Prostate gland (tissue), 2 donors: ENCODE measurements around the gene FHOD1. TPM values are rescaled to one million over a fixed set of nuclear protein-coding genes. Genes with fewer than 3 reads are reported as not detected.
A peak's percentile ranks its signal among the peaks of the same experiment; 100 is the strongest.

Source experiments
- DNase-seq: peaks from one replicate; pipeline ENCODE4 v3.0.0-alpha.2; 2019; ENCODE audit warnings: low spot score
- H3K27ac ChIP-seq, 2 donors: fragments of 200-600 bp; sonication (generic); 2 replicates each; pipeline ENCODE4 v1.5.1; 2017 to 2019
- H3K27me3 ChIP-seq: fragments of 200-600 bp; sonication (generic); replicated peaks from 2 replicates; pipeline ENCODE4 v1.5.1; 2019; ENCODE audit not compliant: insufficient read depth
- H3K36me3 ChIP-seq, 2 donors: fragments of 200-600 bp; sonication (generic); 1 replicate in 1 of 2; 2 replicates in 1 of 2; pipeline versions ENCODE4 v1.5.1 to v1.8.1; 2017 to 2019
- H3K4me1 ChIP-seq: fragments of 200-600 bp; sonication (generic); replicated peaks from 2 replicates; pipeline ENCODE4 v1.5.1; 2019
- H3K4me3 ChIP-seq, 2 donors: fragments of 200-600 bp; sonication (generic); 2 replicates each; pipeline ENCODE4 v1.5.1; 2017 to 2019
- H3K9me3 ChIP-seq: fragments of 200-600 bp; sonication (generic); 2 replicates; pipeline ENCODE4 v1.5.1; 2017
- POLR2A ChIP-seq: fragments of 450-650 bp; IDR thresholded peaks from one replicate; pipeline ENCODE4 v1.6.1; 2016; ENCODE audit warnings: antibody characterized with exemption, mild to moderate bottlenecking
- POLR2AphosphoS5 ChIP-seq: sonication (generic); formaldehyde crosslinking; IDR thresholded peaks from one replicate; pipeline ENCODE4 v1.6.1; 2017; ENCODE audit warnings: antibody characterized with exemption
- WGBS: methylation state at CpG from one replicate; pipeline ENCODE4 v1.1.5; 2018; 5-methylcytosine and 5-hydroxymethylcytosine counted together
- intact Hi-C: fragments of 100-400 bp; cut with DNase I; formaldehyde crosslinking; loops from one replicate; pipeline ENCODE4 v1.14.2; 2022
- total RNA-seq, 2 donors: library from RNA; depleted of rRNA; stranded (reverse); fragments of >200 nt; gene quantifications; one replicate each; pipeline ENCODE4 v1.1.0, GENCODE V29; 2016
- TF ChIP-seq, protein P1 (sequence below), 4 experiments: fragments of 200-600 bp in 2 of 4; fragments of 450-650 bp in 2 of 4; sonication (generic) in 2 of 4; IDR thresholded peaks; 1 replicate in 3 of 4; 2 replicates in 1 of 4; pipeline ENCODE4 v1.5.1; 2016 to 2019; ENCODE audit warnings: antibody characterized with exemption in 4 of 4, mild to moderate bottlenecking in 2 of 4, moderate library complexity in 2 of 4

FHOD1 gene
- total RNA-seq, 2 donors from 2014 or later, result 11.2 to 46.1 TPM

DNA sequence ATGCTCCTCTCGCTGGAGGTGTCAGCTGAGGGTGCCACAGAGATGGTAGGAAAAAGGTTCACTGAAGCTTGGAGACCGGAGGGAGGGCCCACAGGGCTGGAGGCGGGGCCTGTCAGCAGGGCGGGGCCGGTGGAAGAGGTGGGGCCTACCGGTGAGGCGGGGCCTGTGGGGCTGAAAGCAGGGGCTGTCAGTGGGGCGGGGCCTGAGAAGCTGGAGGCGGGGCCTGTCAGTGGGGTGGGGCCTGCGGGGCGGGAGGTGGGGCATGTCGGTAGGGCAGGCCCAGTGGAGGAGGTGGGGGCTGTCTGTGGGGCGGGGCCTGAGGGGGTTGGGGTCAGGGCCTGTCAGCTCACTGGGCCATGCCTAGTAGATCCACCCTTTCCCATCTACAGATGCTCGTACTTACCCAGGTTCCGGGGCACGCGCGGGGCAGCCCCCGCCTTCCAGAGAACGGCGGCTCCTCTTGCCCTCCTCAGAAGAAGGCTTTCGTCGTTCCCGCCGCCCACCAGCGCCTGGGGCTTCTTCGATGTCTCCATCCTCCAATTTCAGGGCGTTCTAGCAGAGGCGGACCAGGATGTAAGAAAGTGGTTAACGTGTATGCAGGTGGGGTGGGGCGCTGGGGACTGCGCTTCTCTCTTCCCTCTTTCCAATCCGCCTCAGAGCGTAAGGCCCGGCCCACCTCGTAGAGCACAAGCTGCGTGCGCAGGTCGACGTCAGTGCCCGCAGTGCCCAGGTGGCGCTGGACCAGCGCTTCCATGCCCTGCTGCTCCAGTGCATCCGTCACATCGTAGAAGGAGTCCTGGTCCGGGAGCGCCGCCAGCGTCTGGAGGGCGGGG is 10.5 kb downstream of the FHOD1 start:
- intact Hi-C loops, result no loop called here
- no peaks in the 10 kb centered on the region for H3K36me3 ChIP-seq
- 71% methylated on average over 48 of the region's 50 CpGs for WGBS
- H3K27me3 ChIP-seq, result no peaks in the 10 kb centered on the region
- no peak overlapping the region for H3K27ac ChIP-seq
- peaks cover 14% of the 10 kb centered on the region for H3K4me1 ChIP-seq
- DNase-seq, result no peak
- H3K9me3 ChIP-seq, result no peaks in the 10 kb centered on the region
- TF ChIP-seq, protein P1, sequence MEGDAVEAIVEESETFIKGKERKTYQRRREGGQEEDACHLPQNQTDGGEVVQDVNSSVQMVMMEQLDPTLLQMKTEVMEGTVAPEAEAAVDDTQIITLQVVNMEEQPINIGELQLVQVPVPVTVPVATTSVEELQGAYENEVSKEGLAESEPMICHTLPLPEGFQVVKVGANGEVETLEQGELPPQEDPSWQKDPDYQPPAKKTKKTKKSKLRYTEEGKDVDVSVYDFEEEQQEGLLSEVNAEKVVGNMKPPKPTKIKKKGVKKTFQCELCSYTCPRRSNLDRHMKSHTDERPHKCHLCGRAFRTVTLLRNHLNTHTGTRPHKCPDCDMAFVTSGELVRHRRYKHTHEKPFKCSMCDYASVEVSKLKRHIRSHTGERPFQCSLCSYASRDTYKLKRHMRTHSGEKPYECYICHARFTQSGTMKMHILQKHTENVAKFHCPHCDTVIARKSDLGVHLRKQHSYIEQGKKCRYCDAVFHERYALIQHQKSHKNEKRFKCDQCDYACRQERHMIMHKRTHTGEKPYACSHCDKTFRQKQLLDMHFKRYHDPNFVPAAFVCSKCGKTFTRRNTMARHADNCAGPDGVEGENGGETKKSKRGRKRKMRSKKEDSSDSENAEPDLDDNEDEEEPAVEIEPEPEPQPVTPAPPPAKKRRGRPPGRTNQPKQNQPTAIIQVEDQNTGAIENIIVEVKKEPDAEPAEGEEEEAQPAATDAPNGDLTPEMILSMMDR (IDR thresholded peaks at IDR 0.05), result no peak
- TF ChIP-seq POLR2AphosphoS5 (no peak), POLR2A (no peak)
- H3K4me3 ChIP-seq, result no peak overlapping the region

- Histone ChIP-seq H3K27me3 (no peaks in the 10 kb centered on the region), H3K9me3 (no peaks in the 10 kb centered on the region), H3K4me1 (peaks cover 7% of the 10 kb centered on the region), H3K36me3 (peaks cover 0 to 3% of the 10 kb centered on the region in 2 donors), H3K4me3 (no peak overlapping the region), H3K27ac (no peak overlapping the region)
- DNase-seq, result no peak
- 80% methylated on average over 17 of the region's 17 CpGs for WGBS
- TF ChIP-seq, protein P1 (IDR thresholded peaks at IDR 0.05), result no peak
- TF ChIP-seq POLR2A (no peak), POLR2AphosphoS5 (no peak)
- intact Hi-C loops, result no loop called here
Measured at GRCh38 chr16:67235816-67236562, 11.3 kb downstream of the FHOD1 start.

GRCh38 chr16:67234180-67234597 is 13.1 kb downstream of the FHOD1 start:
- H3K4me3 ChIP-seq, result no peak overlapping the region
- no peak for DNase-seq
- 90% methylated on average over 10 of the region's 10 CpGs for WGBS
- peaks cover 3 to 17% of the 10 kb centered on the region in 2 donors for H3K36me3 ChIP-seq
- intact Hi-C loops, result no loop called here
- no peak for TF ChIP-seq POLR2A
- TF ChIP-seq POLR2AphosphoS5, result no peak
- TF ChIP-seq, protein P1 (IDR thresholded peaks at IDR 0.05), result no peak
- no peaks in the 10 kb centered on the region for H3K9me3 ChIP-seq
- no peak overlapping the region for H3K27ac ChIP-seq
- no peaks in the 10 kb centered on the region for H3K4me1 ChIP-seq
- H3K27me3 ChIP-seq, result no peaks in the 10 kb centered on the region

DNA sequence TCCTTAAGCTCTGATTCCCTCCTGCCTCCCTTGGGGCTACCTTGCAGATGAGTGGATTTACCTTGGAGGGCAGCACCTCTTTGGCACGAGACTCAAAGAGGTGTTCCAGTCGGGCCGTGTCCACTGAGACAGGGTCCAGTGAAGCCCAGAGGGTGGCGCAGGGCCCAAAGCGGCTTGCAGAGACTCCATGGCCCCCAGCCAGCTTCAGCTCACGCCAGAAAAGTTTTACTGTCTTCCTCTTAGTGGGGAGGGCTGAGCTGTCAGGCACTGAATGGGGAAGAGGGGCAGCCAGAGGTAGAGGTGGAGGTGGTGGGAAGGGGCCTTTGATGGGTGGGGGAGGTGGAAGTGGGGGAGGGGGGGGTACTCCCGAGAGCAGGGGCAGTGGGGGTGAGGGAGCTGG is 13.7 kb downstream of the FHOD1 start:
- no peak for DNase-seq
- TF ChIP-seq POLR2A (no peak), POLR2AphosphoS5 (peak; percentile 8)
- TF ChIP-seq, protein P1 (IDR thresholded peaks at IDR 0.05), result no peak
- Histone ChIP-seq H3K9me3 (no peaks in the 10 kb centered on the region), H3K27me3 (no peaks in the 10 kb centered on the region), H3K4me1 (no peaks in the 10 kb centered on the region), H3K27ac (no peak overlapping the region), H3K4me3 (no peak overlapping the region), H3K36me3 (peaks cover 3 to 23% of the 10 kb centered on the region in 2 donors)
- intact Hi-C loops, result no loop called here
- WGBS, result 50% methylated on average over 7 of the region's 7 CpGs
